Subcutaneous abdominal adipose tissue (tissue), 5 donors: ENCODE measurements around the gene RIMKLB.

Source experiments
- H3K27ac ChIP-seq: one replicate; pipeline ENCODE4 v1.7.0; 2013; ENCODE audit warnings: low read depth, mild to moderate bottlenecking, inconsistent platforms, low read length, moderate library complexity
- H3K27me3 ChIP-seq, 5 donors: one replicate each; pipeline ENCODE4 v1.7.0; 2013; ENCODE audit warnings: low read length in 5 of 5, inconsistent platforms in 1 of 5; ENCODE audit not compliant: control insufficient read depth in 5 of 5, insufficient read depth in 4 of 5
- H3K36me3 ChIP-seq, 5 donors: one replicate each; pipeline ENCODE4 v1.7.0; 2013; ENCODE audit warnings: low read length in 5 of 5; ENCODE audit not compliant: control insufficient read depth in 5 of 5, insufficient read depth in 5 of 5
- H3K4me1 ChIP-seq, 5 donors: one replicate each; pipeline ENCODE4 v1.7.0; 2013; ENCODE audit warnings: low read length in 5 of 5, mild to moderate bottlenecking in 3 of 5, moderate library complexity in 1 of 5; ENCODE audit not compliant: control insufficient read depth in 5 of 5, insufficient read depth in 5 of 5
- H3K4me3 ChIP-seq, 5 donors: one replicate each; pipeline ENCODE4 v1.7.0; 2013; ENCODE audit warnings: low read length in 5 of 5, low read depth in 1 of 5
- H3K9ac ChIP-seq, 5 donors: one replicate each; pipeline ENCODE4 v1.7.0; 2013; ENCODE audit warnings: low read length in 5 of 5, mild to moderate bottlenecking in 4 of 5, moderate library complexity in 3 of 5
- H3K9me3 ChIP-seq, 5 donors: one replicate each; pipeline ENCODE4 v1.7.0; 2013; ENCODE audit warnings: low read length in 5 of 5; ENCODE audit not compliant: control insufficient read depth in 5 of 5
- donor health status: healthy.
- donor health status: healthy.
- donor health status: healthy.
- donor health status: healthy.
- donor health status: healthy.

RIMKLB gene

GRCh38 chr12:8667270-8667669 lies 30.5 kb upstream of the RIMKLB start:
- no peak overlapping the region for H3K9ac ChIP-seq

GRCh38 chr12:8668441-8668840 lies 29.4 kb upstream of the RIMKLB start:
- Histone ChIP-seq H3K27me3 (no peaks in the 10 kb centered on the region), H3K4me3 (no peak overlapping the region), H3K36me3 (no peaks in the 10 kb centered on the region), H3K9ac (no peak overlapping the region), H3K4me1 (peaks cover 0 to 33% (median 17%) of the 10 kb centered on the region in 5 donors), H3K9me3 (no peaks in the 10 kb centered on the region), H3K27ac (no peak overlapping the region)

More at GRCh38 chr12:8667270-8667669, 30.5 kb upstream of the RIMKLB start:
- Histone ChIP-seq H3K27ac (no peak overlapping the region), H3K9me3 (no peaks in the 10 kb centered on the region), H3K27me3 (no peaks in the 10 kb centered on the region), H3K36me3 (no peaks in the 10 kb centered on the region), H3K4me3 (no peak overlapping the region), H3K4me1 (peaks cover 0 to 43% (median 21%) of the 10 kb centered on the region in 5 donors)

DNA sequence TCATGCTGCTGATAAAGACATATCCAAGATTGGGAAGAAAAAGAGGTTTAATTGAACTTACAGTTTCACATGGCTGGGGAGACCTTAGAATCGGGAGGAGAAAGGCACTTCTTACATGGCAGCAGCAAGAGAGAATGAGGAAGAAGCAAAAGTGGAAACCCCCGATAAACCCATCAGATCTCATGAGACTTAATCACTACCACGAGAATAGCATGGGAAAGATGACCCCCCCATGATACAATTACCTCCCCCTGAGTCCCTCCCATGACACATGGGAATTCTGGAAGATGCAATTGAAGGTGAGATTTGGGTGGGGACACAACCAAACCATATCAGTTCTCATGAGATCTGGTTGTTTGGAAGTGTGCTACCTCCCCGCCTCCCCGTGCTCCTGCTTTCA lies 25.4 kb upstream of the RIMKLB start:
- no peaks in the 10 kb centered on the region for H3K36me3 ChIP-seq
- H3K9ac ChIP-seq: no peak overlapping the region
- H3K4me3 ChIP-seq: no peak overlapping the region
- H3K4me1 ChIP-seq: peaks cover 0 to 26% (median 20%) of the 10 kb centered on the region in 5 donors
- H3K27me3 ChIP-seq: no peaks in the 10 kb centered on the region
- no peak overlapping the region for H3K27ac ChIP-seq
- H3K9me3 ChIP-seq: no peaks in the 10 kb centered on the region

DNA sequence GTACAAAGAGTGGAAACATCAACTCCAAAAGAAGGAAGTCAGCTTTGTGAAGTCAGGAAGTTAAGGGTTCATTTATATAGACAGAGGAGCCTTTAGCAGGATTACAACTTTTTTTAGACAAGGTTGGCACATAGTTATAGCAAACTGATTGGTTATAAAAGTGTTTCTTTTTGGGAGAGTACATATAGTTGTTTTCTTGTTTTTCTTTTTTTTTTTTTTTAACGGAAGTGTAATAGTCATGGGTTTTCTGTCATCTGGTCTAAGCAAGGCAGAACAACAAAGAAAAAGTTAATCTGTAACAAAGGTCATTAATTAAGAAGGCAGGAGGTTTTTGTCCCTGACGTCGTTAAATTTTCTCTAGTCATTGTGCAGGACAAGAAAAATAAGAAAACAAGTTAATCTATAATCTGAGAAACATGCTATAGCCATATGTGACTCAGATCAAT lies 22.2 kb upstream of the RIMKLB start:
- Histone ChIP-seq H3K9ac (no peak overlapping the region), H3K27me3 (no peaks in the 10 kb centered on the region), H3K27ac (peak overlapping the region; percentile 68), H3K4me3 (no peak overlapping the region), H3K9me3 (no peaks in the 10 kb centered on the region), H3K36me3 (no peaks in the 10 kb centered on the region), H3K4me1 (peaks cover 0 to 24% (median 20%) of the 10 kb centered on the region in 5 donors)

GRCh38 chr12:8676651-8677050 lies 21.1 kb upstream of the RIMKLB start:
- H3K9me3 ChIP-seq: no peaks in the 10 kb centered on the region
- no peaks in the 10 kb centered on the region for H3K27me3 ChIP-seq
- peak overlapping the region; percentile 68 for H3K27ac ChIP-seq
- no peak overlapping the region for H3K4me3 ChIP-seq
- peaks cover 0 to 33% (median 15%) of the 10 kb centered on the region in 5 donors for H3K4me1 ChIP-seq
- H3K36me3 ChIP-seq: no peaks in the 10 kb centered on the region
- no peak overlapping the region for H3K9ac ChIP-seq

DNA sequence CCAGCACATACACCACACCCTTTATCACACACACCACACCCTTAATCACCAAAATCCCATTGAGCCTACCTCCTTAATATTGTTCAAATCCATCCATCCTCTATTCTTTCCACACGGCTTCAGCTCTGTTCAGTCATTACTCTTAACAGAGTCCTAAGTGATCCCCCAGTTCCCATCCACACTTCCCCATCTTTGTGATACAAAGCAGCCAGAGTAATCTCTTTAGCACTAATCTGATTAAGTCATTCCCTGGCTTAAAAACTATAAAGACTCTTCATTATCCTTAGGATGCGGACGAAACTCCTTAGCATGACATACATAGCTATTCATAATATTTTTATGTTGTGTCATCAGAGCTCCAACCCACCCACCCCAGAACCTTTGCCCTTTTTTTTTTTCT lies 20.4 kb upstream of the RIMKLB start:
- Histone ChIP-seq H3K27me3 (no peaks in the 10 kb centered on the region), H3K9ac (no peak overlapping the region), H3K36me3 (no peaks in the 10 kb centered on the region), H3K9me3 (no peaks in the 10 kb centered on the region), H3K4me3 (no peak overlapping the region), H3K27ac (peak overlapping the region; percentile 68), H3K4me1 (peaks cover 0 to 35% (median 8%) of the 10 kb centered on the region in 5 donors)

GRCh38 chr12:8678661-8679111 lies 19.1 kb upstream of the RIMKLB start:
- no peak overlapping the region for H3K9ac ChIP-seq
- no peak overlapping the region for H3K4me3 ChIP-seq
- no peaks in the 10 kb centered on the region for H3K9me3 ChIP-seq

GRCh38 chr12:8680533-8680932 lies 17.3 kb upstream of the RIMKLB start:
- Histone ChIP-seq H3K4me3 (no peak overlapping the region), H3K36me3 (no peaks in the 10 kb centered on the region)

More at GRCh38 chr12:8678661-8679111, 19.1 kb upstream of the RIMKLB start:
- Histone ChIP-seq H3K27me3 (no peaks in the 10 kb centered on the region), H3K4me1 (peaks cover 0 to 35% (median 7%) of the 10 kb centered on the region in 5 donors), H3K36me3 (no peaks in the 10 kb centered on the region), H3K27ac (no peak overlapping the region)

DNA sequence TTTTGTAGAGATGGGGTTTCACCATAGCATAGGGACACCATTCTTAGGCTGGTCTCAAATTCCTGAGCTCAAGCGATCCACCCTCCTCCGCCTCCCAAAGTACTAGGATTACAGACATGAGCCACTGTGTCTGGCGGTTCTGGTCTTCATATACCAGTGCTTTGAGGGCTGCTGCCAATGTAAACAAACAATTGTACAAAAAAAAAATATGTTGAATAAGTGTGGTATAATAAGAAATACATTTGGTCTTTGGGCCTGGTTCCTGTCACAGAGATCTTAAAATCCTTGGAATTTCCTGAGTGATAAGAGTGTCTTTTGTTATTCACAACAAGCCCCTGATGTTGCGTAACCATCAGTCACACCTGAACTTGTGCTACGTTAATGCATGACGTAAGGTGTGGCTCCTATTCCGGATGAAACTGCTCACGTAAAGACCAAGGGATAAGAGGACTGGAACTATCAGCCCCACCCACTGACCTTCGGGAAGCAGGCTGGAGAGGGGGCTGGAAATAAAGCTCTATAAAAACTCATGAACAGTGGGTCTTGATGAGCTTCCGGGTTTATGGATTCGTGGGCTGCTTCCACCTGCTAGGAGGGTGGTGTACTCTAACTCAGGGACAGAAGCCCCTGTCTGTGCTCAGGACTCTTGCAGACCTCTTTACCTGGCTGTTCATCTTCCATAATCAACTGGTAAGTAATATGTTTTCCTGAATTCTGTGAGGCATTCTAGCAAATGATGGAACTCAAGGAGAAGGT lies 16.5 kb upstream of the RIMKLB start:
- Histone ChIP-seq H3K9ac (no peak overlapping the region), H3K9me3 (peaks cover 0 to 7% (median 0%) of the 10 kb centered on the region in 5 donors), H3K27ac (peak overlapping the region; percentile 66), H3K4me1 (peaks cover 0 to 23% (median 0%) of the 10 kb centered on the region in 5 donors), H3K27me3 (no peaks in the 10 kb centered on the region), H3K36me3 (no peaks in the 10 kb centered on the region), H3K4me3 (peak overlapping the region in 3 of 5 donors; percentile 27 to 54 (median 33))

More at GRCh38 chr12:8680533-8680932, 17.3 kb upstream of the RIMKLB start:
- H3K9me3 ChIP-seq: peaks cover 0 to 7% (median 0%) of the 10 kb centered on the region in 5 donors
- peak overlapping the region; percentile 37 for H3K27ac ChIP-seq
- H3K27me3 ChIP-seq: no peaks in the 10 kb centered on the region
- H3K9ac ChIP-seq: peak overlapping the region in 1 of 5 donors; percentile 39
- peaks cover 0 to 29% (median 2%) of the 10 kb centered on the region in 5 donors for H3K4me1 ChIP-seq

- no peak overlapping the region for H3K4me3 ChIP-seq
- no peak overlapping the region for H3K9ac ChIP-seq
- peaks cover 0 to 7% (median 0%) of the 10 kb centered on the region in 5 donors for H3K9me3 ChIP-seq
- H3K4me1 ChIP-seq: peaks cover 3 to 30% (median 26%) of the 10 kb centered on the region in 5 donors
- H3K27me3 ChIP-seq: no peaks in the 10 kb centered on the region
- H3K36me3 ChIP-seq: no peaks in the 10 kb centered on the region
- H3K27ac ChIP-seq: no peak overlapping the region
These were observed 12.7 kb upstream of the RIMKLB start for GRCh38 chr12:8685051-8685450.
